Testis (tissue), 3 donors: Measurements from ENCODE around the gene ZCWPW2. TPM values are rescaled to one million over a fixed set of nuclear protein-coding genes. Genes with fewer than 3 reads are reported as not detected.

Experiments used
- DNase-seq: peaks from one replicate; pipeline ENCODE4 v3.0.0-alpha.2; 2019
- H3K27ac ChIP-seq, 2 donors: fragments of 200-600 bp; sonication (generic); one replicate each; pipeline ENCODE4 v1.5.1; 2019
- H3K27me3 ChIP-seq: fragments of 200-600 bp; sonication (generic); one replicate; pipeline ENCODE4 v1.5.1; 2019
- H3K36me3 ChIP-seq: fragments of 200-600 bp; sonication (generic); one replicate; pipeline ENCODE4 v1.5.1; 2017; ENCODE audit warnings: low read depth; ENCODE audit errors: missing control alignments
- H3K4me1 ChIP-seq: fragments of 200-600 bp; sonication (generic); one replicate; pipeline ENCODE4 v1.5.1; 2019
- H3K4me3 ChIP-seq, 2 donors: fragments of 200-600 bp; sonication (generic); one replicate each; pipeline ENCODE4 v1.5.1; 2017 to 2019
- H3K9me3 ChIP-seq: fragments of 200-600 bp; sonication (generic); one replicate; pipeline ENCODE4 v1.5.1; 2017
- POLR2A ChIP-seq: fragments of 450-650 bp; IDR thresholded peaks from one replicate; pipeline ENCODE4 v1.6.1; 2017; ENCODE audit warnings: antibody characterized with exemption, mild to moderate bottlenecking, moderate library complexity
- WGBS, 2 donors: methylation state at CpG; one replicate each; pipeline ENCODE4 v1.1.5; 2018; 5-methylcytosine and 5-hydroxymethylcytosine counted together
- intact Hi-C: fragments of 100-400 bp; cut with DNase I; formaldehyde crosslinking; loops from one replicate; pipeline ENCODE4 v1.15.1; 2023; ENCODE audit warnings: low total_unique reads
- polyA plus RNA-seq: library from polyadenylated mRNA; stranded (reverse); fragments of 350-450 nt; fragmentation: Illumina TruSeq; extraction: RNeasy Lipid Tissue Mini Kit (QIAGEN cat#74804); gene quantifications from one replicate; pipeline ENCODE4 v1.2.3, GENCODE V29; 2014; ENCODE audit warnings: low read depth, low replicate concordance; ENCODE audit not compliant: insufficient read depth
- total RNA-seq, 2 donors: library from RNA; depleted of rRNA; stranded (reverse); fragments of >200 nt; gene quantifications; one replicate each; pipeline ENCODE4 v1.2.3, GENCODE V29; 2016
- TF ChIP-seq, protein P1 (sequence below), 3 experiments: fragments of 450-650 bp in 2 of 3; fragments of 200-600 bp in 1 of 3; sonication (generic) in 1 of 3; IDR thresholded peaks; one replicate each; pipeline ENCODE4 v1.5.1; 2016 to 2019; ENCODE audit warnings: antibody characterized with exemption in 3 of 3, mild to moderate bottlenecking in 2 of 3, moderate library complexity in 1 of 3

Gene ZCWPW2
- total and polyA plus RNA-seq, 3 donors from 2014 or later, result 2.5 to 9.5 (median 5.2) TPM

DNA sequence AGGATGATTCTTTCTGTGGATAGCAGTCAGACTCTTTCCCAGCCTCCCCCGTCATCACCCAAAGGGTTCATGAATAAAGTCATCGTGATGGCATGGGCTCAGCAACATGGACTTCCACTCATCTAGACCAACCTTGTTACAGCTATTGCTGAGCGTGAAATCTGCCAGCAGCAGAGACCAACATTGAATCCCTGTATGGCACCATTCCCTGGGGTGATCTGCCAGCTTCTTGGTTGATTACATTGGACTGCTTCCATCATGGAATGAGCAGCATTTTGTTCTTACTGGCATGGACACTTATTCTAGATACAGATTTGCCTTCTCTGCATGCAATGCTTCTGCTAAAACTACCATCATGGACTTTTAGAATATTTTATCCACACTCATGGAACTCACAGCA is 195.7 kb downstream of the ZCWPW2 start:
- Histone ChIP-seq H3K27ac (no peak overlapping the region), H3K27me3 (no peaks in the 10 kb centered on the region), H3K9me3 (no peaks in the 10 kb centered on the region), H3K4me3 (no peak overlapping the region), H3K4me1 (no peaks in the 10 kb centered on the region), H3K36me3 (no peaks in the 10 kb centered on the region)
- DNase-seq, result no peak
- TF ChIP-seq POLR2A, result no peak
- TF ChIP-seq, protein P1, sequence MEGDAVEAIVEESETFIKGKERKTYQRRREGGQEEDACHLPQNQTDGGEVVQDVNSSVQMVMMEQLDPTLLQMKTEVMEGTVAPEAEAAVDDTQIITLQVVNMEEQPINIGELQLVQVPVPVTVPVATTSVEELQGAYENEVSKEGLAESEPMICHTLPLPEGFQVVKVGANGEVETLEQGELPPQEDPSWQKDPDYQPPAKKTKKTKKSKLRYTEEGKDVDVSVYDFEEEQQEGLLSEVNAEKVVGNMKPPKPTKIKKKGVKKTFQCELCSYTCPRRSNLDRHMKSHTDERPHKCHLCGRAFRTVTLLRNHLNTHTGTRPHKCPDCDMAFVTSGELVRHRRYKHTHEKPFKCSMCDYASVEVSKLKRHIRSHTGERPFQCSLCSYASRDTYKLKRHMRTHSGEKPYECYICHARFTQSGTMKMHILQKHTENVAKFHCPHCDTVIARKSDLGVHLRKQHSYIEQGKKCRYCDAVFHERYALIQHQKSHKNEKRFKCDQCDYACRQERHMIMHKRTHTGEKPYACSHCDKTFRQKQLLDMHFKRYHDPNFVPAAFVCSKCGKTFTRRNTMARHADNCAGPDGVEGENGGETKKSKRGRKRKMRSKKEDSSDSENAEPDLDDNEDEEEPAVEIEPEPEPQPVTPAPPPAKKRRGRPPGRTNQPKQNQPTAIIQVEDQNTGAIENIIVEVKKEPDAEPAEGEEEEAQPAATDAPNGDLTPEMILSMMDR (IDR thresholded peaks at IDR 0.05), result no peak
- intact Hi-C loops, result no loop called here
- 89 to 97% methylated on average over 3 of the region's 3 CpGs for WGBS, 2 donors

DNA sequence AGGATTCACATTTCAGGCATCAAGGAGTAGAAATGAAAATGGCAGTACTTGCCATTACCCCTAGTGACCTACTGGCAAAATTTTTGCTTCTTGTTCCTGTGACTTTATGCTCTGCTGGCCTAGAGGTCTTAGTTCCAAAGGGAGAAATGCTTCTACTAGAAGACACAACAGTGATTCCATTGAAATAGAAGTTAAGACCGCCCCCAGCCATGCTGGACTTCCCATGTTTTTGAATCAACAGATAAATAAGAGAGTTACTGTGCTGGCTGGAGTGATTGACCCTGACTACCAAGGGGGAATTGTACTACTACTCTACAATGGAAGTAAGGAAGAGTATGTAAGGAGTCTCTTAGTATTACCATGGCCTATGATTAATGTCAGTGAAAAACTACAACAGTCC is 196.3 kb downstream of the ZCWPW2 start:
- no peak for DNase-seq
- 86 to 89% methylated on average over 1 of the region's 1 CpG for WGBS, 2 donors
- TF ChIP-seq POLR2A, result no peak
- TF ChIP-seq, protein P1 (IDR thresholded peaks at IDR 0.05), result no peak
- Histone ChIP-seq H3K4me1 (no peaks in the 10 kb centered on the region), H3K27me3 (no peaks in the 10 kb centered on the region), H3K4me3 (no peak overlapping the region), H3K27ac (no peak overlapping the region), H3K9me3 (no peaks in the 10 kb centered on the region), H3K36me3 (no peaks in the 10 kb centered on the region)
- intact Hi-C loops, result no loop called here

DNA sequence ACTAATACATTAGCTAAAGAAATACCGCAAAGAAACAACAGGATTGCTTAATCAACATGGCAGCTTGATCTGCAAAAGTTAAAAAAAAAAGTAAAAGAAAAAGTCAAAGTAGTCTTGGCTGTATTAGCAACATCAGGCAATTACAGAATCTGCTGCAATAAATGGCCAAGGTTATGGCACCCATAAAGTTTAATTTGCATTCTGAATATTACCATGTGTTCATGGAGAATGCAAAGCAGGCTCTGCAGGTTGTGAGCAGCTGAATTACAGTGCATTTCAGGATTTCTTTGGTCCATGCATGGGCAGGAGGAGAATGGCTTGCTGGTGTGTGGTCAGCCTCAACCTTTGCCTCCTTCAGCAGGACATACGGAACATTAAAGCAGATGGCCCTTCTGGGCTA is 199.2 kb downstream of the ZCWPW2 start:
- H3K4me3 ChIP-seq, result no peak overlapping the region
- no peaks in the 10 kb centered on the region for H3K27me3 ChIP-seq
- no peaks in the 10 kb centered on the region for H3K4me1 ChIP-seq
- no peaks in the 10 kb centered on the region for H3K9me3 ChIP-seq
- H3K27ac ChIP-seq, result no peak overlapping the region
- TF ChIP-seq, protein P1 (IDR thresholded peaks at IDR 0.05), result no peak
- no peak for TF ChIP-seq POLR2A
- H3K36me3 ChIP-seq, result no peaks in the 10 kb centered on the region
- DNase-seq, result no peak
- intact Hi-C loops, result no loop called here
- WGBS, 2 donors, result 75 to 88% methylated on average over 2 of the region's 2 CpGs

DNA sequence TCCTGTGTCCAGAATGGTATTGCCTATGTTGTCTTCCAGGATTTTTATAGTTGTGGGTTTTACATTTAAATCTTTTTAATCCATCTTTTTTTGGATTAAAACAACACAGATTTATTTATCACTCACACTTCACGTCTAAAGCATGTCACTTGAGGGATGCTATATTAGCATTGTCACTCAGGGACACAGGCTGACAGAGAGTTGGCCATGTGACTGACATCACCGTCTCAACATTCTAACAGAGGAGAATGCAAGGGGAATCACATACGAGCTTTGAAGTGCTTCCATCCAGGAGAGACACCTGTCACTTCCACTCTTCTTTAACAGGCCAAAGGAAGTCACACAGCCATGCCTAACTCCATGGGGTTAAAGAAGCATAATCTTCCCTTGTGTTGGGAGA is 204.7 kb downstream of the ZCWPW2 start:
- Histone ChIP-seq H3K27ac (no peak overlapping the region), H3K9me3 (no peaks in the 10 kb centered on the region), H3K27me3 (no peaks in the 10 kb centered on the region), H3K4me1 (no peaks in the 10 kb centered on the region), H3K36me3 (no peaks in the 10 kb centered on the region), H3K4me3 (no peak overlapping the region)
- TF ChIP-seq, protein P1 (IDR thresholded peaks at IDR 0.05), result no peak
- no peak for TF ChIP-seq POLR2A
- WGBS, 2 donors, result 84 to 86% methylated on average over 3 of the region's 3 CpGs
- intact Hi-C loops, result no loop called here
- DNase-seq, result no peak

DNA sequence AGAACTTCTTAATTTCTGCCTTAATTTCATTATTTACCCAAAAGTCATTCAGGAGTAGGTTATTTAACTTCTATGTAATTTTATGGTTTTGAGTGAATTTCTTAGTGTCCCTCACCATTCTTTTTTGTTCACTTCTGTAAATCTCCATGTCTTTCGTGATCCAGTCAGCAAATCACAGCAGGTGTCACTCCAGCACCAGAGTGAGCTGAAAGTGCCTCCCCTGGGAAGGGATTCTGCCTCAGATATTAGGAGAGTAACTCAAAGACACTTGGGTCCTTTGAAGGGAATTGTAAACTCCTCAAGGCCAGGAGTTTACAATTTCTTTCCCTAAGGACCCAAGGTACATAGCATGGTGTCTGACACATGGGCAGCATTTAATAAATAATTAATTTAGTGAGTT is 207.7 kb downstream of the ZCWPW2 start:
- DNase-seq, result no peak
- H3K36me3 ChIP-seq, result no peaks in the 10 kb centered on the region
- WGBS, 2 donors, result 82 to 93% methylated on average over 1 of the region's 1 CpG

More for the DNA sequence above, 207.7 kb downstream of the ZCWPW2 start:
- no peaks in the 10 kb centered on the region for H3K27me3 ChIP-seq
- TF ChIP-seq, protein P1 (IDR thresholded peaks at IDR 0.05), result no peak
- TF ChIP-seq POLR2A, result no peak
- intact Hi-C loops, result no loop called here
- H3K4me1 ChIP-seq, result no peaks in the 10 kb centered on the region
- H3K4me3 ChIP-seq, result no peak overlapping the region
- H3K9me3 ChIP-seq, result no peaks in the 10 kb centered on the region
- no peak overlapping the region for H3K27ac ChIP-seq
